Nephron progenitor cell (in vitro differentiated cells): ENCODE data around the gene LKAAEAR1.

ENCODE experiments used
- DNase-seq: peaks from one replicate; pipeline ENCODE4 v3.0.0; 2021
- H3K27ac Mint-ChIP-seq: 2 replicates; pipeline ENCODE4 v1.8.0; 2021; ENCODE audit warnings: mild to moderate bottlenecking, moderate library complexity, mixed read lengths
- H3K27me3 Mint-ChIP-seq: 2 replicates; pipeline ENCODE4 v1.8.0; 2021; ENCODE audit warnings: mild to moderate bottlenecking, low read depth, mixed read lengths; ENCODE audit not compliant: poor library complexity
- H3K36me3 Mint-ChIP-seq: 2 replicates; pipeline ENCODE4 v1.8.0; 2021; ENCODE audit warnings: low read depth, mixed read lengths
- H3K4me1 Mint-ChIP-seq: 2 replicates; pipeline ENCODE4 v1.8.0; 2021; ENCODE audit warnings: mixed read lengths
- H3K4me3 Mint-ChIP-seq: 2 replicates; pipeline ENCODE4 v1.8.0; 2021; ENCODE audit warnings: mild to moderate bottlenecking, moderate library complexity, mixed read lengths
- H3K9me3 Mint-ChIP-seq: 2 replicates; pipeline ENCODE4 v1.8.0; 2021; ENCODE audit warnings: mild to moderate bottlenecking, moderate library complexity, mixed read lengths
- TF ChIP-seq, protein P1 (sequence below): fragments of 200-600 bp; sonication (generic); IDR thresholded peaks from 2 replicates; pipeline ENCODE4 v1.5.0; 2021; ENCODE audit warnings: antibody characterized with exemption

LKAAEAR1 gene

DNA sequence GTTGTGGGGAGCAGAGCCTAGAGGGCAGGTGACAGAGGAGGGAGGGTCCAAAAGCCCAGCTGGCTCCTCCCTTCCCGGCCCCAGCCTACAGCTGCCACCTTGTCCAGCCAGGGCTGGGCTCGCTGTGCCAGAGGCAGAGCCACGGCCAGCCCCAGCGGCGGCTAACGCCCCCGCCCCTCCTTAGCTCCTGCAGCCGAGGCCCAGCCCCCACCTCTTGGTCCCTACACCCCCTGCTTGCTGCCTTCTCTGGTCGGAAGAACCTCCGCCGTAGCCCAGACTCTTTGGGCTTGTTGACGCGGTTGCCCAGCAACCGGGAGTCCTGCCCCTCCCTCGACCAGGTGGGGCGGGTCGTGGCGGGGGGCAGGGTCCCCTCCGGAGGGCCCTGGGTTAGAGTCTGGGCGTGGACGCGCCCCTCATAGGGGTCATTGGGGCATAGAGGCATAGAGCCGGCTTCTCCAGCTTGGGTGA, 521 bp upstream of the LKAAEAR1 start:
- Mint-ChIP-seq H3K9me3 (peaks cover 16% of the 10 kb centered on the region), H3K27me3 (peaks cover 81% of the 10 kb centered on the region), H3K4me1 (peaks cover 27% of the 10 kb centered on the region), H3K27ac (no peak overlapping the region), H3K4me3 (peak overlapping the region; percentile 88), H3K36me3 (no peaks in the 10 kb centered on the region)
- TF ChIP-seq, protein P1, sequence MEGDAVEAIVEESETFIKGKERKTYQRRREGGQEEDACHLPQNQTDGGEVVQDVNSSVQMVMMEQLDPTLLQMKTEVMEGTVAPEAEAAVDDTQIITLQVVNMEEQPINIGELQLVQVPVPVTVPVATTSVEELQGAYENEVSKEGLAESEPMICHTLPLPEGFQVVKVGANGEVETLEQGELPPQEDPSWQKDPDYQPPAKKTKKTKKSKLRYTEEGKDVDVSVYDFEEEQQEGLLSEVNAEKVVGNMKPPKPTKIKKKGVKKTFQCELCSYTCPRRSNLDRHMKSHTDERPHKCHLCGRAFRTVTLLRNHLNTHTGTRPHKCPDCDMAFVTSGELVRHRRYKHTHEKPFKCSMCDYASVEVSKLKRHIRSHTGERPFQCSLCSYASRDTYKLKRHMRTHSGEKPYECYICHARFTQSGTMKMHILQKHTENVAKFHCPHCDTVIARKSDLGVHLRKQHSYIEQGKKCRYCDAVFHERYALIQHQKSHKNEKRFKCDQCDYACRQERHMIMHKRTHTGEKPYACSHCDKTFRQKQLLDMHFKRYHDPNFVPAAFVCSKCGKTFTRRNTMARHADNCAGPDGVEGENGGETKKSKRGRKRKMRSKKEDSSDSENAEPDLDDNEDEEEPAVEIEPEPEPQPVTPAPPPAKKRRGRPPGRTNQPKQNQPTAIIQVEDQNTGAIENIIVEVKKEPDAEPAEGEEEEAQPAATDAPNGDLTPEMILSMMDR: no peak
- DNase-seq: no peak

DNA sequence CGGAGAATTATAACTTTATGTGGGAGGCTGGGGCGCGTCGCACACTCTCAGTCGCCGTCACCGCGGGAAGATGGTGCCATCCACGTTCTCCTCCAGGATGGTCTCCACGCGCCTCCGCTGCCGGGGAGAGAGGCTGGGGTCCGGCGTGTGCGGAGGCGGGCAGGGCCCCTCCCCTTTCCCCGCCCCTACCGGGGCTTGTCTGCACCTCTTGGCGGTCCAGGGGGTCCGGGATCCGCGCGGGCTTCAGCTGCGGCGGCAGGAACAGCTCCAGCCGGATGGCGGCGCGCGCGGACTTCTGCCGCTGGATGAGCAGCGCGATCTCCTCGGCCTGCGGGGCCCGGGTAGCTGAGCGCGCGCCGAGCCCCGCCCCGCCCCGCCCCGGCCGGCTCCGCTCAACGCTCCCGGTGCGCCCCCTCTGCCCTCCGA, 807 bp downstream of the LKAAEAR1 start:
- Mint-ChIP-seq H3K4me3 (peak overlapping the region; percentile 71), H3K9me3 (peaks cover 15% of the 10 kb centered on the region), H3K27me3 (peaks cover 68% of the 10 kb centered on the region), H3K27ac (no peak overlapping the region), H3K4me1 (peaks cover 34% of the 10 kb centered on the region), H3K36me3 (no peaks in the 10 kb centered on the region)
- peak; percentile 91 for DNase-seq
- TF ChIP-seq, protein P1: peak; percentile 46

DNA sequence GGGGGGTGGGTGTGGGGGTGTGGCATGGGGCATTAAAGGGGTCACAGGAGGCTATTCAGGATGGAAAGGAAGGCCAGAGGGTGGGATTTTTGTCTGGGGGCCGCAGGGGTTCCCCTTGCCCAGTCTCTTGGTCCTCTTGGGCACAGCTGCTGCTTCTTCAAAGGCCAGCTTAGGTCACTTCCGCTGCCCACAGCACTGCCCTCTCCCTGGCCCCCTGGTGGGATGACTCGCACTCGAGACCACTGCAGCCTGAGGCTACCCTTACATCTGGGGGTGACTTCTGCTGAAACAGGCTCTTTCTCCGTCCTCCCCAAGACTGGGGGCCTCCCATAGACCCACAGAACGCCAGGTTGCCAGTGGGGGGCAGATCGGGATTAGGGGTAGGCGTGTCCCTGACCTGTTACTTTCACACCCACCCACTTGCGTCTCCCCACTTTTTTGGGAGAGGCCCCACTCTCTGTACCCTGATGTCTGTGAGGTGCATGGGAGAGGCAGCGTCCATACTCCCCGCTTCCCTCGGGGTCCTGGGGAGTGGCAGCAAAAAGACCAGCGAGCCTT, 1.3 kb downstream of the LKAAEAR1 start:
- Mint-ChIP-seq H3K4me1 (peaks cover 37% of the 10 kb centered on the region), H3K4me3 (peak overlapping the region; percentile 71), H3K9me3 (peaks cover 11% of the 10 kb centered on the region), H3K27me3 (peaks cover 63% of the 10 kb centered on the region), H3K27ac (no peak overlapping the region), H3K36me3 (no peaks in the 10 kb centered on the region)
- DNase-seq: no peak
- TF ChIP-seq, protein P1: no peak

DNA sequence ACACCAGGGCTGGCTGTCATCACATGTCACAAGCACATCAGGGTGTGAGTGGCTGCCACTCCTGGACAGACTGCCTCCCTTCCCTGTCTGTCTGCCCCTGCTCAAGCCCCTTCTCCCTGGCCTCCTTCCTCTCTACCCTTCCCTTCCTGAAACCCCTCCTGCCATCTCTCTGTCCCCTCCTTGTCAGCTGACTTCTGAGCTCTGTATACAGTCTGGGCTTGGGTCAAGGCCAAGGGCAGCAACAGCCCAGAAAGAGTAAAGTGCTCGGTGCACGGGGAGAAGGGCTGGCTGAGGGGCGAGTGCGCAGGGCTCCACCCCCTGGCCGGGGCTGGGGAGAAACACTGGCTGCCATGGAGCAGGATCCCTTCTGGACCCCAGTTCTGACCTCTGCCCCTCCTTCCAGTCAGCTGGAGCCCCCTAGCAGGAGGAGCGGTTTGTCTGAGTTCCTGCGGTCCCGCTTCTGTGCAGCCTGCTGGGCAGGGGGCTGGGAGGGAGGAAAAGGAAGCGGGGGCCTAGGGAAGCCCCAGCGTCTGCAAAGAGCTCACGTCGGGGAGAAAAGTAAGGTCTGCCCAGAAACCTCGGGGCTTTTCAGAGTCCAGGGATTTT, 2.0 kb downstream of the LKAAEAR1 start:
- peaks cover 39% of the 10 kb centered on the region for H3K4me1 Mint-ChIP-seq
- no peak overlapping the region for H3K27ac Mint-ChIP-seq
- peaks cover 58% of the 10 kb centered on the region for H3K27me3 Mint-ChIP-seq
- H3K9me3 Mint-ChIP-seq: peaks cover 6% of the 10 kb centered on the region
- H3K4me3 Mint-ChIP-seq: peak overlapping the region; percentile 49
- DNase-seq: peak; percentile 41
- H3K36me3 Mint-ChIP-seq: no peaks in the 10 kb centered on the region
- TF ChIP-seq, protein P1: no peak

DNA sequence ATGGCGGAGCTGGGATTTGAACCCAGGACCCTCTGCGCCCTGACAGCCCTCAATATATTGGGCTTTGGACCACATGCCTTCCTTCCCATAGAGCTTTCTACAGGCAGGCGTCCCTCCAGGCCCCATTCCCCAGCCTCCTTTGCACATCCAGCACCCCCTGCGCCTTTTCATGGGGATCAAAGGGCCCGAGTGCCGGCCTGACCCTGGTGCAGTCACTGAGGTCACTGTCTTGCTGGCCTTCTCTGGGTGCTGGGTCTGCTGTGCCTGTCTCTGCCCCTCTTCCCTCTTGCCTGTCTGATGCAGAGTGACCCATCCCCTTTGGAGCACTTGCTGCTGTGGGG, 2.6 kb downstream of the LKAAEAR1 start:
- Mint-ChIP-seq H3K4me1 (peaks cover 39% of the 10 kb centered on the region), H3K4me3 (peak overlapping the region; percentile 65), H3K9me3 (peaks cover 3% of the 10 kb centered on the region), H3K27ac (no peak overlapping the region), H3K27me3 (peaks cover 54% of the 10 kb centered on the region), H3K36me3 (no peaks in the 10 kb centered on the region)
- TF ChIP-seq, protein P1: no peak
- no peak for DNase-seq
